Spleen (tissue), 11 donors: ENCODE results near the gene CFAP57. TPM values are rescaled to one million over a fixed set of nuclear protein-coding genes. Genes with fewer than 3 reads are reported as not detected.

Source experiments
- DNase-seq: peaks from one replicate; pipeline ENCODE4 v3.0.0-alpha.2; 2020
- H3K27ac ChIP-seq, 8 donors: fragments of 200-600 bp; sonication (generic) in 7 of 8; 1 replicate in 4 of 8; 2 replicates in 4 of 8; pipeline versions ENCODE4 v1.5.0 to v1.8.0; 2016 to 2021; ENCODE audit warnings: inconsistent platforms in 4 of 8, mild to moderate bottlenecking in 4 of 8, moderate library complexity in 1 of 8
- H3K27me3 ChIP-seq, 7 donors: fragments of 200-600 bp; sonication (generic) in 6 of 7; replicated peaks in 1 of 7; 1 replicate in 4 of 7; 2 replicates in 3 of 7; pipeline versions ENCODE4 v1.5.0 to v1.8.0; 2016 to 2021; ENCODE audit warnings: inconsistent platforms in 3 of 7, mild to moderate bottlenecking in 1 of 7
- H3K36me3 ChIP-seq, 6 donors: fragments of 200-600 bp; sonication (generic) in 5 of 6; 1 replicate in 4 of 6; 2 replicates in 2 of 6; pipeline versions ENCODE4 v1.5.0 to v1.8.0; 2016 to 2021; ENCODE audit warnings: inconsistent platforms in 2 of 6
- H3K4me1 ChIP-seq, 6 donors: fragments of 200-600 bp; sonication (generic) in 5 of 6; 1 replicate in 3 of 6; 2 replicates in 3 of 6; pipeline versions ENCODE4 v1.5.0 to v1.8.0; 2016 to 2021; ENCODE audit warnings: inconsistent platforms in 3 of 6
- H3K4me3 ChIP-seq, 8 donors: fragments of 200-600 bp; sonication (generic) in 7 of 8; 1 replicate in 4 of 8; 2 replicates in 4 of 8; pipeline versions ENCODE4 v1.5.0 to v1.8.0; 2016 to 2021; ENCODE audit warnings: inconsistent platforms in 4 of 8, mild to moderate bottlenecking in 4 of 8, moderate library complexity in 2 of 8
- H3K9me3 ChIP-seq, 8 donors: fragments of 200-600 bp; sonication (generic) in 7 of 8; 1 replicate in 4 of 8; 2 replicates in 4 of 8; pipeline versions ENCODE4 v1.5.0 to v1.8.0; 2016 to 2021; ENCODE audit warnings: inconsistent platforms in 4 of 8
- POLR2A ChIP-seq, 3 donors: fragments of 450-650 bp; IDR thresholded peaks; one replicate each; pipeline ENCODE4 v1.5.1; 2017; ENCODE audit warnings: antibody characterized with exemption in 3 of 3, mild to moderate bottlenecking in 1 of 3
- POLR2AphosphoS5 ChIP-seq, 3 donors: sonication (generic); formaldehyde crosslinking; IDR thresholded peaks; one replicate each; pipeline ENCODE4 v1.5.1; 2017; ENCODE audit warnings: antibody characterized with exemption in 3 of 3
- WGBS, 5 donors: extraction: QIAGEN DNeasy Blood & Tissue Kit in 3 of 5; methylation state at CpG; one replicate each; pipeline versions ENCODE4 v1.1.5 to v1.1.7; 2013 to 2018; 5-methylcytosine and 5-hydroxymethylcytosine counted together
- intact Hi-C: fragments of 100-400 bp; cut with DNase I; formaldehyde crosslinking; loops from one replicate; pipeline ENCODE4 v1.15.0; 2023; ENCODE audit warnings: low total_unique reads
- polyA plus RNA-seq, 3 donors: library from polyadenylated mRNA; stranded (reverse); fragments of 200-250 nt; gene quantifications; one replicate each; pipeline ENCODE4 v1.2.1, GENCODE V29; 2013
- total RNA-seq, 7 donors: library from RNA; depleted of rRNA in 3 of 7; stranded (reverse); fragments of >200 nt in 3 of 7; fragmentation: NEBNext Ultra II Directional in 4 of 7; extraction: Animal tissue kit (Norgen Biotek cat#: 25700) in 4 of 7; gene quantifications; one replicate each; pipeline versions ENCODE4 v1.1.0 to v1.2.1, GENCODE V29; 2016 to 2021
- TF ChIP-seq, protein P1 (sequence below), 11 experiments: fragments of 200-600 bp in 7 of 11; fragments of 450-650 bp in 4 of 11; sonication (generic) in 4 of 11; IDR thresholded peaks in 8 of 11; conservative IDR thresholded peaks in 3 of 11; 1 replicate in 7 of 11; 2 replicates in 4 of 11; pipeline versions ENCODE4 v1.4.0 to v1.8.0; 2016 to 2021; ENCODE audit warnings: antibody characterized with exemption in 11 of 11, inconsistent platforms in 4 of 11, mild to moderate bottlenecking in 1 of 11
- donor health status: healthy with polysubstance abuse.
- donor health status: DM: no; HTN: no; CAD: no; lungs with moderate emphysema.
- donor health status: DM: no; HTN: no; CAD: no.
- donor health status: Bipolar disorder and iron deficiency.
- donor health status: healthy.
- donor health status: DM: no; HTN: no; CAD: no.
- donor health status: DM: yes; HTN: yes; CAD: no.

The CFAP57 gene
- total and polyA plus RNA-seq, 10 donors: 0.03 to 0.07 (median 0.05) TPM; not detected in 7

DNA sequence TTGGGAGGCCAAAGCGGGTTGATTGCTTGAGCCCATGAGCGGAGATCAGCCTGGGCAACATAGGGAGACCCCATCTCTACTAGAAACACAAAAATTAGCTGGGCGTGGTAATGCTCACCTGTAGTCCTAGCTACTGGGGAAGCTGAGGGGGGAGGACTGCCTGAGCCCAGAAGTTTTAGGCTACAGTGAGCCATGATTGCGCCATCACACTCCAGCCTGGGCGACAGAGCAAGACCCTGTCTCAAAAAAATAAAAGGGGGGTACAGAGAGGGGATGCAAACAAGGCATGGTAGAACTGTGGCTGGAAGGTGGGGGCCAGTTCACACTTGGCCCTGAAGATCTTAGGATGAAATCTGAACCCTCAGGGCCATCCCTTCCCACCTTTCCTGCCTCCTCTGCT is 114.4 kb downstream of the CFAP57 start:
- intact Hi-C loops: no loop called here
- no peak for DNase-seq
- no peaks in the 10 kb centered on the region for H3K4me1 ChIP-seq
- WGBS, 5 donors: 83 to 92% (median 91%) methylated on average over 5 of the region's 5 CpGs
- H3K36me3 ChIP-seq: no peaks in the 10 kb centered on the region
- no peak for TF ChIP-seq POLR2A (IDR thresholded peaks at IDR 0.05)
- TF ChIP-seq POLR2AphosphoS5 (IDR thresholded peaks at IDR 0.05): no peak
- H3K27ac ChIP-seq: no peak overlapping the region
- H3K9me3 ChIP-seq: no peaks in the 10 kb centered on the region
- no peaks in the 10 kb centered on the region for H3K27me3 ChIP-seq
- no peak overlapping the region for H3K4me3 ChIP-seq

DNA sequence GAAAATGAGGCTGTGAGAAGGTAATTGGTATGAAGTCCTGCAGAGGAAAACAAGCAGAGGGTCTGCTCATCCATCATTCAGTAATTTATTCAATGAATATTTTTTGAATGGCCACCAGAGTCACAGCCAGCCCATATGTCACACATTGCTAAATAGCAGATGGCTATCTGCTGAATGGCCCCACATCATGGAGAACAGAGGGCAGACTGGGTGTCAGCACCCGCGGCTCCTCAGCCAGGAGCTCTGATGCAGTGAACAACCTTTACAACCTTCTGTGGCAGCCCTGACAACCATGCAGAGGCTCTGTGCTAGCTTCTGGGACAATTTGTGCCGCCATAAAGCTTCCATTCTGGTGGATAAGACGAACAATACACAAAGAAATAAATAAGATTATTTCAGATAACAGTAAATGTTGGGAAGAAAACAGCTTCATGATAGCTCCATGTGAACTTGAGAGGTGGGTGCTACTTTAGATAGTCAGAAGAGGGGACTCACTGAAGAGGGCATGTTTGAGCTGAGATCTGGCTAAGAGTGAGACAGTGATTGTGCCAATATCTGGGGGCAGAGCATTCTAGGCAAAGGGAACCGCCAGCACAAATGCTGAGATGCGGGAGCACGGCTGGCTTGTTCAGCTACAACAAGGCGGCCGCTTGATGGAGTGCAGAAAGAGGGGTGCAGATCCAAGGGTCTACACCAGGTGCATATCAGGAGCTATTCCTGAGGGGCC is 116.1 kb downstream of the CFAP57 start:
- intact Hi-C loops: no loop called here

DNA sequence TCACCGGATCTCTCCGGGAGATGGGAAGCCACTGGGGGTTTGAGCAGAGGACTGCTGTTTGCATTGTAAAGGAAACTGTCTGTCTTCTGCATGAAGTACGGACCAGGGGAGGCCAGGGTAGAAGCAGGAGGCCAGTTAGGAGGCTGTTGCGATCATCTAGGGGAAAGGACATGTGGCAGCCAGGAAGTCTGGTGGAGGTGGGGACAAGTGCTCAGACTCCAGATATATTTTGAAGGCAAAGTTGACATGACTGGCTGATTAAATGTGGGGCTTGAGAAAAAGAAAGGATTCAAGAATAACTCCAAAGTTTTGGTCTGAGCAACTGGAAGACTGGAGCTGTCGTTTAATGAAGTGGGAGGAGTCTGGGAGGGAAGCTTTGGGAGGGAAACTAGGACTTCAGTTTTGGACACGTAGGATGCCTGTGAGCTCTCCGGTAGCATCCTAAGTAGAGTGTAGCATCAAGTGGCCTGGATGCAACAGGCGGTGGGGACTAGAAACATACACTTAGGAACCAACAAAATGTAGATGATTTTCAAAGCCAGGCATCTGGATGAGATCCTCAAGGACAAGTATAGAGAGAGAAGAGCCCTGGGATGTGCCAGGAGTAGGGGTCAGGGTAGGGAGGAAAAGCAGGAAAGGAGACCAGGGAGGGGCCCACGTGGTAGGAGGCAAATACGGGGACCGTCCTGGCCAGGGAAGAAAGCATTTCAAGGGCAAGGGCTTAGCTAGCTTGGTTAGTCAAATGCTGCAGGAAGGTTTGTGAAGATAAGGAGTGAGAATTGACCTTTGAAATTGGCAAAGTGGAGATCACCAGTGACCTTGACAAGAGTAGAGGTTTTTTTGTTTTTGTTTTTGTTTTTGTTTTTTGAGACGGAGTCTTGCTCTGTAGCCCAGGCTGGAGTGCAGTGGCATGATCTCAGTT is 116.9 kb downstream of the CFAP57 start:
- no peak for DNase-seq
- H3K4me3 ChIP-seq: no peak overlapping the region
- no peaks in the 10 kb centered on the region for H3K9me3 ChIP-seq
- TF ChIP-seq, protein P1, sequence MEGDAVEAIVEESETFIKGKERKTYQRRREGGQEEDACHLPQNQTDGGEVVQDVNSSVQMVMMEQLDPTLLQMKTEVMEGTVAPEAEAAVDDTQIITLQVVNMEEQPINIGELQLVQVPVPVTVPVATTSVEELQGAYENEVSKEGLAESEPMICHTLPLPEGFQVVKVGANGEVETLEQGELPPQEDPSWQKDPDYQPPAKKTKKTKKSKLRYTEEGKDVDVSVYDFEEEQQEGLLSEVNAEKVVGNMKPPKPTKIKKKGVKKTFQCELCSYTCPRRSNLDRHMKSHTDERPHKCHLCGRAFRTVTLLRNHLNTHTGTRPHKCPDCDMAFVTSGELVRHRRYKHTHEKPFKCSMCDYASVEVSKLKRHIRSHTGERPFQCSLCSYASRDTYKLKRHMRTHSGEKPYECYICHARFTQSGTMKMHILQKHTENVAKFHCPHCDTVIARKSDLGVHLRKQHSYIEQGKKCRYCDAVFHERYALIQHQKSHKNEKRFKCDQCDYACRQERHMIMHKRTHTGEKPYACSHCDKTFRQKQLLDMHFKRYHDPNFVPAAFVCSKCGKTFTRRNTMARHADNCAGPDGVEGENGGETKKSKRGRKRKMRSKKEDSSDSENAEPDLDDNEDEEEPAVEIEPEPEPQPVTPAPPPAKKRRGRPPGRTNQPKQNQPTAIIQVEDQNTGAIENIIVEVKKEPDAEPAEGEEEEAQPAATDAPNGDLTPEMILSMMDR (IDR thresholded peaks at IDR 0.05 in 8 of 11, conservative IDR thresholded peaks at IDR 0.05 in 3 of 11): no peak
- TF ChIP-seq POLR2AphosphoS5 (IDR thresholded peaks at IDR 0.05) (no peak), POLR2A (IDR thresholded peaks at IDR 0.05) (no peak)
- intact Hi-C loops: no loop called here
- no peaks in the 10 kb centered on the region for H3K4me1 ChIP-seq
- no peaks in the 10 kb centered on the region for H3K27me3 ChIP-seq
- no peaks in the 10 kb centered on the region for H3K36me3 ChIP-seq
- 64 to 80% (median 72%) methylated on average over 12 of the region's 12 CpGs for WGBS, 5 donors
- no peak overlapping the region for H3K27ac ChIP-seq

More for the DNA sequence above, 116.1 kb downstream of the CFAP57 start:
- no peak for DNase-seq
- H3K4me1 ChIP-seq: no peaks in the 10 kb centered on the region
- H3K4me3 ChIP-seq: no peak overlapping the region
- H3K27me3 ChIP-seq: no peaks in the 10 kb centered on the region
- H3K9me3 ChIP-seq: no peaks in the 10 kb centered on the region
- no peaks in the 10 kb centered on the region for H3K36me3 ChIP-seq
- 87 to 98% (median 91%) methylated on average over 9 of the region's 9 CpGs for WGBS, 5 donors
- TF ChIP-seq, protein P1 (IDR thresholded peaks at IDR 0.05 in 8 of 11, conservative IDR thresholded peaks at IDR 0.05 in 3 of 11): no peak
- TF ChIP-seq POLR2A (IDR thresholded peaks at IDR 0.05) (no peak), POLR2AphosphoS5 (IDR thresholded peaks at IDR 0.05) (no peak)
- H3K27ac ChIP-seq: no peak overlapping the region

DNA sequence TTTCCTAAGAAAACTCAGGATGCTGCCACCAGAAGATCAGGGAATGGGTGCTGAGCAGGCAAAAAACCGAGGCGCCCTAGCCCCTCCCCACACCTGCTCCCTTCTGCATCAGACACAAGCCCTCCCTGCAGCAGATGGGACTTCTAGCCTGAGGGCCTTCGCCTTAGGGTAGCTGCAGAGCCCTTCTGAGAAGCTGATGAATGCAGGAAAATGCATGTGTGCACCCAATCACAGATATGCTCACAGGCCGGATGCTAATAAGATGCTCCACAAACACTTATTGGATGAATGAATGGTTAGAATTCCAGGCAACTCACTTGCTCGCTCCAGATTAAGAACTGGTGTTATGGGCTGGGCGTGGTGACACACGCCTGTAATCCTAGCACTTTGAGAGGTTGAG is 120.1 kb downstream of the CFAP57 start:
- Histone ChIP-seq H3K27me3 (no peaks in the 10 kb centered on the region), H3K4me1 (peaks cover 0 to 22% (median 16%) of the 10 kb centered on the region in 6 donors), H3K27ac (no peak overlapping the region), H3K9me3 (no peaks in the 10 kb centered on the region), H3K36me3 (no peaks in the 10 kb centered on the region), H3K4me3 (no peak overlapping the region)
- WGBS, 5 donors: 83 to 94% (median 86%) methylated on average over 7 of the region's 7 CpGs
- DNase-seq: no peak
- TF ChIP-seq, protein P1 (IDR thresholded peaks at IDR 0.05 in 8 of 11, conservative IDR thresholded peaks at IDR 0.05 in 3 of 11): no peak
- no peak for TF ChIP-seq POLR2A (IDR thresholded peaks at IDR 0.05)
- no peak for TF ChIP-seq POLR2AphosphoS5 (IDR thresholded peaks at IDR 0.05)
- intact Hi-C loops: no loop called here
